Stomach (tissue), 9 donors: ENCODE data around the gene RO60. TPM values are rescaled to one million over a fixed set of nuclear protein-coding genes. Genes with fewer than 3 reads are reported as not detected.

ENCODE experiments used
- DNase-seq, 2 donors: peaks; one replicate each; pipeline versions ENCODE4 v3.0.0 to v3.0.0-alpha.2; 2013 to 2019
- H3K27ac ChIP-seq, 5 donors: fragments of 200-600 bp in 4 of 5; sonication (generic) in 4 of 5; one replicate each; pipeline ENCODE4 v1.5.1; 2013 to 2019; ENCODE audit warnings: mild to moderate bottlenecking in 1 of 5, moderate library complexity in 1 of 5
- H3K27me3 ChIP-seq, 3 donors: fragments of 200-600 bp; sonication (generic); one replicate each; pipeline ENCODE4 v1.5.1; 2017 to 2019; ENCODE audit warnings: mixed run types in 1 of 3
- H3K36me3 ChIP-seq, 4 donors: fragments of 200-600 bp; sonication (generic); 1 replicate in 3 of 4; 2 replicates in 1 of 4; pipeline ENCODE4 v1.5.1; 2016 to 2019
- H3K4me1 ChIP-seq, 4 donors: fragments of 200-600 bp; sonication (generic); one replicate each; pipeline ENCODE4 v1.5.1; 2016 to 2019
- H3K4me3 ChIP-seq, 4 donors: fragments of 200-600 bp; sonication (generic) in 3 of 4; one replicate each; pipeline ENCODE4 v1.5.1; 2016 to 2019; ENCODE audit warnings: mild to moderate bottlenecking in 1 of 4
- H3K9me3 ChIP-seq, 4 donors: fragments of 200-600 bp; sonication (generic); one replicate each; pipeline ENCODE4 v1.5.1; 2016 to 2019
- CTCF ChIP-seq, 7 experiments: fragments of 450-650 bp in 4 of 7; fragments of 200-600 bp in 3 of 7; sonication (generic) in 3 of 7; IDR thresholded peaks; one replicate each; pipeline ENCODE4 v1.5.1; 2016 to 2019; ENCODE audit warnings: antibody characterized with exemption in 7 of 7, control low read depth in 2 of 7, mild to moderate bottlenecking in 1 of 7
- EP300 ChIP-seq: sonication (generic); formaldehyde crosslinking; IDR thresholded peaks from one replicate; pipeline ENCODE4 v1.6.1; 2017; ENCODE audit warnings: antibody characterized with exemption
- POLR2A ChIP-seq, 4 donors: fragments of 450-650 bp; IDR thresholded peaks; one replicate each; pipeline ENCODE4 v1.6.1; 2016; ENCODE audit warnings: antibody characterized with exemption in 4 of 4, control low read depth in 2 of 4, mild to moderate bottlenecking in 1 of 4, moderate library complexity in 1 of 4
- POLR2AphosphoS5 ChIP-seq, 3 donors: sonication (generic); formaldehyde crosslinking; IDR thresholded peaks; one replicate each; pipeline ENCODE4 v1.6.1; 2016; ENCODE audit warnings: antibody characterized with exemption in 3 of 3
- WGBS, 5 donors: extraction: QIAGEN DNeasy Blood & Tissue Kit in 3 of 5; methylation state at CpG; one replicate each; pipeline versions ENCODE4 v1.1.5 to v1.1.7; 2013 to 2018; 5-methylcytosine and 5-hydroxymethylcytosine counted together
- intact Hi-C: fragments of 100-400 bp; cut with DNase I; formaldehyde crosslinking; loops from one replicate; pipeline ENCODE4 v1.15.1; 2023; ENCODE audit warnings: low total_unique reads
- polyA plus RNA-seq, 3 donors: library from polyadenylated mRNA; stranded (reverse); fragments of 200-250 nt; gene quantifications; one replicate each; pipeline ENCODE4 v1.2.3, GENCODE V29; 2013
- total RNA-seq, 5 donors: library from RNA; depleted of rRNA; stranded (reverse); fragments of >200 nt; gene quantifications; one replicate each; pipeline versions ENCODE4 v1.1.0 to v1.2.3, GENCODE V29; 2014 to 2016
- donor health status: healthy with polysubstance abuse.
- donor health status: Bipolar disorder and iron deficiency.
- donor health status: healthy.

The RO60 gene
- total and polyA plus RNA-seq, 8 donors: 2.6 to 155 (median 42.5) TPM

- peaks cover 17 to 73% (median 60%) of the 10 kb centered on the region in 4 donors for H3K36me3 ChIP-seq
- peaks cover 0 to 9% (median 0%) of the 10 kb centered on the region in 4 donors for H3K4me1 ChIP-seq
- H3K9me3 ChIP-seq: no peaks in the 10 kb centered on the region
- H3K27me3 ChIP-seq: no peaks in the 10 kb centered on the region
- TF ChIP-seq POLR2A (IDR thresholded peaks at IDR 0.05) (no peak), CTCF (IDR thresholded peaks at IDR 0.05) (no peak), POLR2AphosphoS5 (IDR thresholded peaks at IDR 0.05) (no peak), EP300 (no peak)
- intact Hi-C loops: no loop called here
- no peak for DNase-seq
- no peak overlapping the region for H3K27ac ChIP-seq
- no peak overlapping the region for H3K4me3 ChIP-seq
Observed at GRCh38 chr1:193077991-193078390, 18.6 kb downstream of the RO60 start.

GRCh38 chr1:193079187-193079586 lies 19.8 kb downstream of the RO60 start:
- H3K4me3 ChIP-seq: no peak overlapping the region
- WGBS, 5 donors: 86 to 92% (median 90%) methylated on average over 3 of the region's 3 CpGs
- TF ChIP-seq EP300 (no peak), POLR2A (IDR thresholded peaks at IDR 0.05) (no peak), POLR2AphosphoS5 (IDR thresholded peaks at IDR 0.05) (no peak), CTCF (IDR thresholded peaks at IDR 0.05) (no peak)
- peaks cover 0 to 9% (median 0%) of the 10 kb centered on the region in 4 donors for H3K4me1 ChIP-seq
- intact Hi-C loops: no loop called here
- H3K27me3 ChIP-seq: no peaks in the 10 kb centered on the region
- H3K27ac ChIP-seq: no peak overlapping the region
- peaks cover 26 to 80% (median 72%) of the 10 kb centered on the region in 4 donors for H3K36me3 ChIP-seq
- H3K9me3 ChIP-seq: no peaks in the 10 kb centered on the region
- DNase-seq: no peak

GRCh38 chr1:193083365-193084088 lies 24.1 kb downstream of the RO60 start:
- H3K9me3 ChIP-seq: no peaks in the 10 kb centered on the region
- 90 to 93% (median 92%) methylated on average over 6 of the region's 6 CpGs for WGBS, 5 donors
- no peak overlapping the region for H3K4me3 ChIP-seq
- no peaks in the 10 kb centered on the region for H3K4me1 ChIP-seq
- H3K36me3 ChIP-seq: peaks cover 18 to 78% (median 63%) of the 10 kb centered on the region in 4 donors
- H3K27me3 ChIP-seq: no peaks in the 10 kb centered on the region
- TF ChIP-seq EP300: no peak
- TF ChIP-seq POLR2A (IDR thresholded peaks at IDR 0.05): no peak
- no peak for TF ChIP-seq CTCF (IDR thresholded peaks at IDR 0.05)
- TF ChIP-seq POLR2AphosphoS5 (IDR thresholded peaks at IDR 0.05): no peak
- intact Hi-C loops: no loop called here
- no peak overlapping the region for H3K27ac ChIP-seq
- no peak for DNase-seq

GRCh38 chr1:193085263-193085662 lies 25.9 kb downstream of the RO60 start:
- Histone ChIP-seq H3K36me3 (peaks cover 16 to 76% (median 53%) of the 10 kb centered on the region in 4 donors), H3K27me3 (no peaks in the 10 kb centered on the region), H3K4me1 (no peaks in the 10 kb centered on the region), H3K27ac (no peak overlapping the region), H3K4me3 (no peak overlapping the region), H3K9me3 (no peaks in the 10 kb centered on the region)
- no peak for DNase-seq
- 83 to 98% (median 91%) methylated on average over 1 of the region's 1 CpG for WGBS, 5 donors
- intact Hi-C loops: no loop called here
- TF ChIP-seq EP300 (no peak), POLR2AphosphoS5 (IDR thresholded peaks at IDR 0.05) (no peak), POLR2A (IDR thresholded peaks at IDR 0.05) (no peak), CTCF (IDR thresholded peaks at IDR 0.05) (no peak)
